KMS-11 (cell line): ENCODE data around the gene DSTN.

Experiments
- H2AFZ ChIP-seq: fragments of 200-600 bp; sonication (generic); 2 replicates; pipeline ENCODE4 v1.6.1; 2016; ENCODE audit warnings: antibody characterized with exemption, mixed run types, low read depth
- H3K27ac ChIP-seq: fragments of 200-600 bp; sonication (generic); 2 replicates; pipeline ENCODE4 v1.6.1; 2016; ENCODE audit warnings: mild to moderate bottlenecking, mixed run types
- H3K27me3 ChIP-seq: fragments of 200-600 bp; sonication (generic); 2 replicates; pipeline ENCODE4 v1.6.1; 2017; ENCODE audit warnings: mild to moderate bottlenecking, low read depth, mixed run types, moderate library complexity; ENCODE audit not compliant: insufficient read depth
- H3K36me3 ChIP-seq: fragments of 200-600 bp; sonication (generic); 2 replicates; pipeline ENCODE4 v1.6.1; 2017; ENCODE audit warnings: mild to moderate bottlenecking, mixed run types; ENCODE audit not compliant: insufficient read depth
- H3K4me1 ChIP-seq: fragments of 200-600 bp; sonication (generic); 2 replicates; pipeline ENCODE4 v1.6.1; 2016; ENCODE audit warnings: mild to moderate bottlenecking, low read depth, mixed run types; ENCODE audit not compliant: poor library complexity, severe bottlenecking
- H3K4me2 ChIP-seq: fragments of 200-600 bp; sonication (generic); 2 replicates; pipeline ENCODE4 v1.7.0; 2016; ENCODE audit warnings: mild to moderate bottlenecking, mixed run types
- H3K4me3 ChIP-seq: fragments of 200-600 bp; sonication (generic); IDR thresholded peaks from 2 replicates; pipeline ENCODE4 v1.6.1; 2017; ENCODE audit warnings: low read depth, low read length, mixed read lengths; ENCODE audit not compliant: insufficient read depth
- H3K79me2 ChIP-seq: fragments of 200-600 bp; sonication (generic); 2 replicates; pipeline ENCODE4 v1.6.1; 2016; ENCODE audit warnings: low read depth, mixed run types; ENCODE audit not compliant: insufficient read depth
- H3K9ac ChIP-seq: fragments of 200-600 bp; sonication (generic); 2 replicates; pipeline ENCODE4 v1.6.1; 2016; ENCODE audit warnings: mild to moderate bottlenecking, mixed run types
- H4K20me1 ChIP-seq: fragments of 200-600 bp; sonication (generic); 2 replicates; pipeline ENCODE4 v1.6.1; 2016; ENCODE audit warnings: mild to moderate bottlenecking, mixed run types; ENCODE audit not compliant: insufficient read depth
- CTCF ChIP-seq: fragments of 200-600 bp; sonication (generic); conservative IDR thresholded peaks from 2 replicates; pipeline ENCODE4 v1.6.1; 2017; ENCODE audit warnings: low read depth, mild to moderate bottlenecking, antibody characterized with exemption, low read length, moderate library complexity, mixed read lengths

The DSTN gene

GRCh38 chr20:17590245-17590644 lies 20.4 kb downstream of the DSTN start:
- H3K4me3 ChIP-seq: no peak overlapping the region
- H3K79me2 ChIP-seq: no peaks in the 10 kb centered on the region
- no peak overlapping the region for H3K9ac ChIP-seq
- peak overlapping the region; percentile 27; the same call in 1 of the 2 replicates for H3K4me2 ChIP-seq
- H4K20me1 ChIP-seq: no peaks in the 10 kb centered on the region
- TF ChIP-seq CTCF: no peak
- H3K27ac ChIP-seq: no peak overlapping the region
- H3K36me3 ChIP-seq: no peaks in the 10 kb centered on the region
- H2AFZ ChIP-seq: no peak overlapping the region
- H3K4me1 ChIP-seq: peaks cover 10% of the 10 kb centered on the region
- no peaks in the 10 kb centered on the region for H3K27me3 ChIP-seq

- no peak overlapping the region for H3K4me3 ChIP-seq
- no peaks in the 10 kb centered on the region for H3K27me3 ChIP-seq
- TF ChIP-seq CTCF: no peak
- no peaks in the 10 kb centered on the region for H3K36me3 ChIP-seq
- no peaks in the 10 kb centered on the region for H4K20me1 ChIP-seq
- H3K79me2 ChIP-seq: no peaks in the 10 kb centered on the region; the same call in 1 of the 2 replicates
- no peak overlapping the region for H3K9ac ChIP-seq
- H3K4me2 ChIP-seq: no peak overlapping the region
- no peak overlapping the region for H2AFZ ChIP-seq
- H3K4me1 ChIP-seq: peaks cover 10% of the 10 kb centered on the region
- H3K27ac ChIP-seq: no peak overlapping the region
These were observed 24.0 kb downstream of the DSTN start for GRCh38 chr20:17593902-17594301.

DNA sequence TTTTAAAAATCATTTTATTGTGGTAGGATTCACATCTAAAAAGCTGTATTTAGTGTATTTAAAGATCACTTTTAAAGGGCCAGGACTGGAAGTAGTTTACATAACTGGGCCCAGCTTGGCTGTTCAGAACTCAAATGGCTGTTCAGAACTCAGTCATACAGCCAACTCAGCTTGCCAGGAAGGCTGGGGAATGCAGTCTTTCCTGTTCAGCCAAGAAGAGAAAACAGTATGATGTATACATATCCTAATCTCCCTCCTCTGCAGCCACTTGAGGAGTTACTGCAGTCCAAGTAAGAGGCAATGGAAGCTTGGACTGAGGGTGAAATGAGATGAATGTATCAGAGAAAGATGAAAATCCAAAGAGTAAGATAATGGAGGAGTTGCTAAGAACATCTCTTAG lies 24.6 kb downstream of the DSTN start:
- Histone ChIP-seq H3K9ac (no peak overlapping the region), H3K27me3 (no peaks in the 10 kb centered on the region), H3K27ac (no peak overlapping the region), H4K20me1 (no peaks in the 10 kb centered on the region), H3K4me3 (no peak overlapping the region), H3K36me3 (no peaks in the 10 kb centered on the region), H3K4me1 (peaks cover 10% of the 10 kb centered on the region), H3K79me2 (no peaks in the 10 kb centered on the region; the same call in 1 of the 2 replicates), H2AFZ (no peak overlapping the region), H3K4me2 (no peak overlapping the region)
- TF ChIP-seq CTCF: no peak

DNA sequence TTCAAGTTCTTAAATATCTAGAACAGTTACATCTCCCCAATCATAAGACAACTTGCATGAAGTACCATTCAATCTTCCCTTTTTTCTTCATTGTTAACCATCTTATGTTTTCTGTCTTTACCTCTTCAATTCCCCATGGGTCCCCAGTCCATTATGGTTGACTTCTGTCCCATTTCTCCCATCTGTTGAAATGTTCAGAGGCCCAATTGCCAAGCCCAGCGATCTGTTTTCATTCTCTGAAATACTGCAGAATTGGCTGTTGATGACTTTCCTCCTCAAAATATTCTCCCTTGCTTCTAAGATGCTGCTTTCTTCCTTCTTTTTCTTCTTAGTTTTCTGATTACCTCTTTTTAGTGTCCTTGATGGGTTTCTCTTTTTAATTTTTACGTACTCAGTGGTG lies 26.0 kb downstream of the DSTN start:
- H3K4me3 ChIP-seq: no peak overlapping the region
- no peaks in the 10 kb centered on the region for H4K20me1 ChIP-seq
- H3K4me1 ChIP-seq: no peaks in the 10 kb centered on the region
- H3K79me2 ChIP-seq: no peaks in the 10 kb centered on the region; the same call in 1 of the 2 replicates
- H3K9ac ChIP-seq: no peak overlapping the region
- no peak overlapping the region for H3K4me2 ChIP-seq
- H3K27me3 ChIP-seq: no peaks in the 10 kb centered on the region
- H3K36me3 ChIP-seq: no peaks in the 10 kb centered on the region
- no peak for TF ChIP-seq CTCF
- no peak overlapping the region for H3K27ac ChIP-seq
- no peak overlapping the region for H2AFZ ChIP-seq
